Ascending aorta (tissue), 2 donors: ENCODE measurements around the gene TMC8. TPM values are rescaled to one million over a fixed set of nuclear protein-coding genes. Genes with fewer than 3 reads are reported as not detected.

Experiments
- DNase-seq, 2 donors: peaks; one replicate each; pipeline ENCODE4 v3.0.0-alpha.2; 2019; ENCODE audit warnings: low spot score in 2 of 2
- H3K27ac ChIP-seq, 2 donors: fragments of 200-600 bp; sonication (generic); one replicate each; pipeline ENCODE4 v1.5.1; 2016 to 2017; ENCODE audit warnings: mild to moderate bottlenecking in 1 of 2
- H3K27me3 ChIP-seq: fragments of 200-600 bp; sonication (generic); one replicate; pipeline ENCODE4 v1.5.1; 2017
- H3K36me3 ChIP-seq, 2 donors: fragments of 200-600 bp; sonication (generic); one replicate each; pipeline ENCODE4 v1.5.1; 2016
- H3K4me1 ChIP-seq, 2 donors: fragments of 200-600 bp; sonication (generic); one replicate each; pipeline ENCODE4 v1.5.1; 2016 to 2017; ENCODE audit warnings: mild to moderate bottlenecking in 1 of 2
- H3K4me3 ChIP-seq, 2 donors: fragments of 200-600 bp; sonication (generic); one replicate each; pipeline ENCODE4 v1.5.1; 2016 to 2017; ENCODE audit warnings: mild to moderate bottlenecking in 1 of 2
- H3K9me3 ChIP-seq, 2 donors: fragments of 200-600 bp; sonication (generic); one replicate each; pipeline ENCODE4 v1.5.1; 2016
- CTCF ChIP-seq, 3 experiments: fragments of 200-600 bp in 2 of 3; fragments of 450-650 bp in 1 of 3; sonication (generic) in 2 of 3; IDR thresholded peaks; one replicate each; pipeline ENCODE4 v1.5.1; 2016 to 2019; ENCODE audit warnings: antibody characterized with exemption in 3 of 3, mild to moderate bottlenecking in 1 of 3, moderate library complexity in 1 of 3
- intact Hi-C: fragments of 100-400 bp; cut with DNase I; formaldehyde crosslinking; loops from one replicate; pipeline ENCODE4 v1.15.1; 2023
- total RNA-seq: library from RNA; depleted of rRNA; stranded (reverse); fragments of >200 nt; gene quantifications from one replicate; pipeline ENCODE4 v1.1.0, GENCODE V29; 2016

The TMC8 gene
- total RNA-seq, 1 donor from 2014 or later = 9.6 TPM

GRCh38 chr17:78120537-78120936 is 10.0 kb upstream of the TMC8 start:
- H3K27me3 ChIP-seq = no peaks in the 10 kb centered on the region
- no peak for DNase-seq
- peaks cover 0 to 1% of the 10 kb centered on the region in 2 donors for H3K4me1 ChIP-seq
- no peak overlapping the region for H3K27ac ChIP-seq
- TF ChIP-seq CTCF (IDR thresholded peaks at IDR 0.05) = no peak
- intact Hi-C loops = no loop called here
- H3K4me3 ChIP-seq = no peak overlapping the region
- no peaks in the 10 kb centered on the region for H3K9me3 ChIP-seq
- no peaks in the 10 kb centered on the region for H3K36me3 ChIP-seq

GRCh38 chr17:78120971-78121800 is 9.4 kb upstream of the TMC8 start:
- Histone ChIP-seq H3K36me3 (no peaks in the 10 kb centered on the region), H3K27ac (no peak overlapping the region), H3K4me3 (no peak overlapping the region), H3K9me3 (no peaks in the 10 kb centered on the region), H3K27me3 (no peaks in the 10 kb centered on the region), H3K4me1 (peaks cover 0 to 6% of the 10 kb centered on the region in 2 donors)
- intact Hi-C loops = no loop called here
- no peak for TF ChIP-seq CTCF (IDR thresholded peaks at IDR 0.05)
- no peak for DNase-seq

- no peak overlapping the region for H3K4me3 ChIP-seq
- H3K27me3 ChIP-seq = no peaks in the 10 kb centered on the region
- intact Hi-C loops = no loop called here
- DNase-seq = no peak
- H3K36me3 ChIP-seq = no peaks in the 10 kb centered on the region
- TF ChIP-seq CTCF (IDR thresholded peaks at IDR 0.05) = no peak
- H3K9me3 ChIP-seq = no peaks in the 10 kb centered on the region
- H3K4me1 ChIP-seq = peaks cover 0 to 6% of the 10 kb centered on the region in 2 donors
- no peak overlapping the region for H3K27ac ChIP-seq
Observed at GRCh38 chr17:78121801-78122215, 8.8 kb upstream of the TMC8 start.

- intact Hi-C loops = no loop called here
- Histone ChIP-seq H3K4me3 (no peak overlapping the region), H3K9me3 (no peaks in the 10 kb centered on the region), H3K36me3 (no peaks in the 10 kb centered on the region), H3K27me3 (no peaks in the 10 kb centered on the region), H3K4me1 (peaks cover 0 to 9% of the 10 kb centered on the region in 2 donors), H3K27ac (no peak overlapping the region)
- DNase-seq = no peak
- TF ChIP-seq CTCF (IDR thresholded peaks at IDR 0.05) = no peak
Observed at GRCh38 chr17:78122216-78122930, 8.2 kb upstream of the TMC8 start.

GRCh38 chr17:78122931-78123249 is 7.7 kb upstream of the TMC8 start:
- Histone ChIP-seq H3K36me3 (no peaks in the 10 kb centered on the region), H3K4me3 (no peak overlapping the region), H3K27ac (no peak overlapping the region), H3K27me3 (no peaks in the 10 kb centered on the region), H3K4me1 (peaks cover 0 to 14% of the 10 kb centered on the region in 2 donors), H3K9me3 (no peaks in the 10 kb centered on the region)
- DNase-seq = no peak
- no peak for TF ChIP-seq CTCF (IDR thresholded peaks at IDR 0.05)
- intact Hi-C loops = no loop called here
